GM12864 (cell line): ENCODE results near the gene SLC2A1.

Source experiments
- DNase-seq: peaks from one replicate; pipeline ENCODE4 v3.0.0-alpha.2; 2011; ENCODE audit warnings: low read depth
- H3K4me3 ChIP-seq: 2 replicates; pipeline ENCODE4 v1.5.1; 2011; ENCODE audit warnings: mild to moderate bottlenecking, low read depth, low read length, control low read depth
- TF ChIP-seq, protein P1 (sequence below): IDR thresholded peaks from 2 replicates; pipeline ENCODE4 v1.5.1; 2011; ENCODE audit warnings: low read depth, mild to moderate bottlenecking, moderate library complexity, low read length, control low read depth, inconsistent platforms; ENCODE audit errors: missing control alignments

SLC2A1 gene

DNA sequence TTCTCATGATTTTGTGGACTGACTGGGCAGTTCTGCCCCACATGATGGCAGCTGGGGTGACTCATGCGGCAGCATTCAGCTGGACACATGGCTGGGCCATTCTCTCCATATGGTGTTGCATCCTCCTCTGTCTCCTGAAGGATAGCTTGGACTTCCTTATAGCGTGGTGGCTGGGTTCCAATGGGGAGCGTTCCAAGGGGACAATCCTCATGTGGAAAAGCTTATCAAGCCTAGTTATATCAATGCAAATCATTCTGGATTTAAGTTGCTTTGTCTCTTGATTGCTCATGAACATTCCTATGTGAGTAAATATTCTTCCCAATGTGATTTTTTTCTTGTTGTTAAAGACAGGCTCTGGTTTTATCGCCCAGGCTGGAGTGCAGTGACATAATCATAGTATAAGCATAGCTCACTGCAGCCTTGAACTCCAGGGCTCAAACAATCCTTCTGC is 13.2 kb upstream of the SLC2A1 start:
- no peak for DNase-seq
- TF ChIP-seq, protein P1, sequence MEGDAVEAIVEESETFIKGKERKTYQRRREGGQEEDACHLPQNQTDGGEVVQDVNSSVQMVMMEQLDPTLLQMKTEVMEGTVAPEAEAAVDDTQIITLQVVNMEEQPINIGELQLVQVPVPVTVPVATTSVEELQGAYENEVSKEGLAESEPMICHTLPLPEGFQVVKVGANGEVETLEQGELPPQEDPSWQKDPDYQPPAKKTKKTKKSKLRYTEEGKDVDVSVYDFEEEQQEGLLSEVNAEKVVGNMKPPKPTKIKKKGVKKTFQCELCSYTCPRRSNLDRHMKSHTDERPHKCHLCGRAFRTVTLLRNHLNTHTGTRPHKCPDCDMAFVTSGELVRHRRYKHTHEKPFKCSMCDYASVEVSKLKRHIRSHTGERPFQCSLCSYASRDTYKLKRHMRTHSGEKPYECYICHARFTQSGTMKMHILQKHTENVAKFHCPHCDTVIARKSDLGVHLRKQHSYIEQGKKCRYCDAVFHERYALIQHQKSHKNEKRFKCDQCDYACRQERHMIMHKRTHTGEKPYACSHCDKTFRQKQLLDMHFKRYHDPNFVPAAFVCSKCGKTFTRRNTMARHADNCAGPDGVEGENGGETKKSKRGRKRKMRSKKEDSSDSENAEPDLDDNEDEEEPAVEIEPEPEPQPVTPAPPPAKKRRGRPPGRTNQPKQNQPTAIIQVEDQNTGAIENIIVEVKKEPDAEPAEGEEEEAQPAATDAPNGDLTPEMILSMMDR, result no peak
- H3K4me3 ChIP-seq, result no peak overlapping the region

DNA sequence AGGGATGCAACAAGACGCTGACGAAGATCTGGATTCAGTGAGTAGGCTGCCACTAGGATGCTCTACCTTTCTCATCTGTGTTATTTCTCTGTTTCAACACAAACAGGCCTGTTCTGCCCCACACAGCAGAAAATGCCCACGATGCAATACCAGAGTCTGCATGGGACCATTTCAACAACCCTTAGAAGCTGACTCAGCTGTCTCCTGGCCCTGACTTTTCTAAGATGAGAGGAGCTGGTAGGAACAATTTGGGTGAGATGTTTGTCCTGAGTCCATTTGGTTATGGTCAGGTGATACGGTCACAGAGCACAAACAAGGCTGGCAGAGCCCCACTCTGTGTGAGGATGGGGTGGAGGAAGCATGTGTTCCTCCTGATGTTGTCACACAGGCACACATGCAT is 11.5 kb upstream of the SLC2A1 start:
- DNase-seq, result no peak
- H3K4me3 ChIP-seq, result no peak overlapping the region
- TF ChIP-seq, protein P1, result no peak

GRCh38 chr1:42968654-42969053 is 10.0 kb upstream of the SLC2A1 start:
- H3K4me3 ChIP-seq, result no peak overlapping the region
- no peak for DNase-seq
- TF ChIP-seq, protein P1, result no peak

- TF ChIP-seq, protein P1, result no peak
- no peak for DNase-seq
- H3K4me3 ChIP-seq, result no peak overlapping the region
These were observed 8.3 kb upstream of the SLC2A1 start for GRCh38 chr1:42966688-42967612.

DNA sequence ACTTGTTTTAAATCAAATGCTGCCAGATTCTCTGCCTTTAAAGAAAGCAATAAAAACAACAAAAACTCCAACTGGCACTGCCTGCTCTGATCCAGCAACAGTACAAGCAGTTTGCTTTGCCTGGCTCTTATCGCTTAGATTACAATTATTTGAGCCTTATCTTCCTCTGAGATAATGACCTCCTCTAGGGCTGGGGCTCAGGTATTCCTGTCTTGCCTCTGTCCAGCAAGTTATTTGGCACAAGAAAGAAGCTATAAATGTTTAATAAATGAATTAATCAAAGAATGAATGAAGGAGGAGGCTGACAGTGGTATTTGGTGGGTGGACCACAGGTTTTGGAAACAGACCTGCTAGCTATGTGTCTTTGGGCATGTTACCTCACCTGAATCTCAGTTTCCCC is 6.7 kb upstream of the SLC2A1 start:
- TF ChIP-seq, protein P1, result no peak
- H3K4me3 ChIP-seq, result no peak overlapping the region

DNA sequence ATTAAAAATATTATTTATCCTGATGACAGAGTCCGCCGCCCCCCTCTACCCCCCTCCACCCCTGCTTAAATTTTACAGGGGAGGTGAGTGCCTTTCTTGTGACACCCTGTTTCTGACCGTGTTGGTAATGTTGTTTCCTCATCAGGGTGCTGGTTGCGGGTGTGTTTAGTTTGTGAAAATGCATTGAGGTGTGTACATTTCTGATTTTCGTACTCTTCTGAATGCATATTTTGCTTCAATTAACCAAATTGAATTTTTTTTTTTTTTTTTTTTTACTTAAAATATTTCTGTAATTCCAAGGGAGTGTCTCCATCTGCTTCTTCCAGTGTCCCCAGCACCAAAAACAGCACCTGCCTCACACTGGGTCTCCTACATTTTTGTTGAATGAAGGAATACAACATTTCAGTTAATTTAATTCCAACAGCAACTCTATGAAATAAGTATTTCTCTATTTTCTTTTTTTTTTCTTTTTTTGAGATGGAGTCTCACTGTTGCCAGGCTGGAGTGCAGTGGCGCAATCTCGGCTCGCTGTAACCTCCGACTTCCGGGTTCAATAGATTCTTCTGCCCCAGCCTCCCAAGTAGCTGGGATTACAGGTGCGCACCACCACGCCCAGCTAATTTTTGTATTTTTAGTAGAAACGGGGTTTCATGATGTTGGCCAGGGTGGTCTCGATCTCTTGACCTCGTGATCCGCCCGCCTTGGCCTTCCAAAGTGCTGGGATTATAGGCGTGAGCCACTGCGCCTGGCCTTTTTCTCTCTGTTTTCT is 5.6 kb upstream of the SLC2A1 start:
- TF ChIP-seq, protein P1, result no peak
- H3K4me3 ChIP-seq, result no peak overlapping the region
- no peak for DNase-seq

More for the DNA sequence above, 6.7 kb upstream of the SLC2A1 start:
- no peak for DNase-seq
